Fibroblast of villous mesenchyme (primary cell): ENCODE data around the gene BMX. TPM values are rescaled to one million over a fixed set of nuclear protein-coding genes. Genes with fewer than 3 reads are reported as not detected.

Source experiments
- DNase-seq: peaks from one replicate; pipeline ENCODE4 v3.0.0-alpha.2; 2010; ENCODE audit warnings: low read depth
- H3K4me3 ChIP-seq: 2 replicates; pipeline ENCODE4 v1.5.1; 2011; ENCODE audit warnings: low read depth, mild to moderate bottlenecking, low read length
- total RNA-seq: library from RNA; depleted of rRNA; stranded (reverse); fragments of >200 nt; gene quantifications from 2 replicates; pipeline ENCODE4 v1.2.3, GENCODE V29; 2012
- TF ChIP-seq, protein P1 (sequence below): IDR thresholded peaks from 2 replicates; pipeline ENCODE4 v1.5.1; 2012; ENCODE audit warnings: low read depth, mild to moderate bottlenecking, low read length; ENCODE audit not compliant: insufficient read depth

BMX gene
- total RNA-seq, 1 donor = not detected

DNA sequence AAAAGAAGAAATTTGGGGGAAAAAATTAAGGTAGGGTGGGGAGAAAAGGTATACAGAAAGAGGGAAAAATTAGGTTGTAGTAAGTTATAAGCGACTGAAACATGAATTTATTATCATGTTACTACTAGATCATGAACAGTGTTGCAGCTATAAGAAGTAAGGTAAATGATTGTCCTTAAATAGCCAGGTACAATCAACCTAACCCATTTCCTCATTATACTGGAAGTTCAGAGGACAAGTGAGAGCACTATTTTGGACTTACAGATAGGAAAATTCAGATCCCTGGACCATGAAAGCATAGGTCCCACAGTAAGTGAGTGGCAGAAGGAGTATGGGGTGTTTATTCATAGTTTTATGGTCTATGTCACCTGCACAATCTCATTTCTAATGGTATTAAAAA is 31.0 kb upstream of the BMX start:
- H3K4me3 ChIP-seq = no peak overlapping the region
- DNase-seq = no peak
- TF ChIP-seq, protein P1, sequence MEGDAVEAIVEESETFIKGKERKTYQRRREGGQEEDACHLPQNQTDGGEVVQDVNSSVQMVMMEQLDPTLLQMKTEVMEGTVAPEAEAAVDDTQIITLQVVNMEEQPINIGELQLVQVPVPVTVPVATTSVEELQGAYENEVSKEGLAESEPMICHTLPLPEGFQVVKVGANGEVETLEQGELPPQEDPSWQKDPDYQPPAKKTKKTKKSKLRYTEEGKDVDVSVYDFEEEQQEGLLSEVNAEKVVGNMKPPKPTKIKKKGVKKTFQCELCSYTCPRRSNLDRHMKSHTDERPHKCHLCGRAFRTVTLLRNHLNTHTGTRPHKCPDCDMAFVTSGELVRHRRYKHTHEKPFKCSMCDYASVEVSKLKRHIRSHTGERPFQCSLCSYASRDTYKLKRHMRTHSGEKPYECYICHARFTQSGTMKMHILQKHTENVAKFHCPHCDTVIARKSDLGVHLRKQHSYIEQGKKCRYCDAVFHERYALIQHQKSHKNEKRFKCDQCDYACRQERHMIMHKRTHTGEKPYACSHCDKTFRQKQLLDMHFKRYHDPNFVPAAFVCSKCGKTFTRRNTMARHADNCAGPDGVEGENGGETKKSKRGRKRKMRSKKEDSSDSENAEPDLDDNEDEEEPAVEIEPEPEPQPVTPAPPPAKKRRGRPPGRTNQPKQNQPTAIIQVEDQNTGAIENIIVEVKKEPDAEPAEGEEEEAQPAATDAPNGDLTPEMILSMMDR = no peak

DNA sequence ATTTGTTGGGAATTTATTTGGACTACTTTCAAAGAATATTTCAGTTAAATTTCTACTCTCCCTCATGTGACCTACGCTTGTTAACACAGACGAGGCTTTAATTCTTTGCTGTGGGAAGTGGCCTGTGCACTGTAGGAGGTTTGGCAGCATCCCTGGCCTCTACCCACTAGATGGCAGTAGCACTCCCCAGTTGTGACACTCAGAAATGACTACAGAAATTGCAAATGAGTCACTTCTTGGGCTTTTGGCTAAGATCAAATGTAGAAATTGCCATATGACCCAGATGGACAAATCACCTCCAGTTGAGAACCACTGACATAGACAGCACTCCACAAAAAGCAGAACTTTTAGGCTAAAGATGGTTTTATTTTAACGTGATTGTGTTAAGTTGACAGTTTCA is 29.6 kb upstream of the BMX start:
- DNase-seq = peak; percentile 64
- H3K4me3 ChIP-seq = no peak overlapping the region
- TF ChIP-seq, protein P1 = peak; percentile 80

DNA sequence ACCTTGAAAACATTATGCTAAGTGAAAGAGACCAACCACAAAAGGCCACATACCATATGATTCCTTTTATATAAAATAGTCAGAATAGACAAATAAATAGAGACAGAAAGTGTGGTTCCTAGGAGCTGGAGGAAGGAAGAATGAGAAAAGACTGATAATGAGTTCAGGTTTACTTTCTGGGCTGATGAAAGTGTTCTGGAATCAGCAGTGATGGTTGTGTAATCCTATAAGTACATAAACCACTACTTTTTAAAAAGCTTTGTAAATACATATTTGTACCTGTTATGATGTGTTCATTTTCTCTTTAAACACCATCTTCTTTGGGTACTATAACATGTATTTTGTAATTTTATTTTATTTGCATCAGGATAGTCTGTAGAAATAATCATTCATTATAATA is 28.1 kb upstream of the BMX start:
- TF ChIP-seq, protein P1 = no peak
- no peak overlapping the region for H3K4me3 ChIP-seq
- no peak for DNase-seq

DNA sequence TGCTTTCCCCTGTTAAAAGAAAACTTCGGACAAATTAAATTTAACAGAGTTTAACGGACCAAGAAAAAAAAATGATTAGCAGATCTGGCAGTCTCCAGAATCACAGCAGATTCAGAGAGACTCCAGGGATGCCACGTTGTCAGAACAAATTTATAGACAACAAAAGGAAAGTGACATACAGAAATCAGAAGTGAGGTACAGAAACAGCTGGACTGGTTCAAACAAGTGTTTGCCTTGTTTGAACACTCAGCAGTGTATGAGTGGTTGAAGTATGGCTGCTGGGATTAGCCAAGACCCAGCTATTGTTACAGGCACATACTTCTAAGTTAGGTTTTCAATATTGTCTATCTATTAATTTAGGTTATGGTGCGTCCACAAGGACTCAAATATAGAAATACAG is 26.6 kb upstream of the BMX start:
- TF ChIP-seq, protein P1 = no peak
- no peak overlapping the region for H3K4me3 ChIP-seq
- DNase-seq = no peak

DNA sequence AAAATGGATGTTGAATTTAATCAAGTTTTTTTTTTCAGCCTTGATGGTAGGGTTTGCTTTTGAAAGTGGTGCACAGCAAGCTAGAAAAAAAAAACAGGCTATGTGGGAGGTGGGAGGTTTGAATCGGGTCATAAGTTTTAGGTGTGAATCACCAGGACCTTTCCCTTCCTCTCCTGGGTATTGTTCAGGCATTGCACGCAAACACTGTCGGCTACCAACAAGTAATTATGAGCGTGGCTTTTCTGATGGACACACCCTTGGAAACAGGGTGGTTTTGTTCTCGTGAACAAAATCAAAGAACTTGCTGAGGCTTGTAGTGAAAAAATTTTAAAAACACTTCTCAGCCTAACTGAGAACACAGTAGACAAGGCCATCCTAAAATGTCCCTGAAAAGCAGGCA is 25.6 kb upstream of the BMX start:
- no peak for DNase-seq
- TF ChIP-seq, protein P1 = no peak

DNA sequence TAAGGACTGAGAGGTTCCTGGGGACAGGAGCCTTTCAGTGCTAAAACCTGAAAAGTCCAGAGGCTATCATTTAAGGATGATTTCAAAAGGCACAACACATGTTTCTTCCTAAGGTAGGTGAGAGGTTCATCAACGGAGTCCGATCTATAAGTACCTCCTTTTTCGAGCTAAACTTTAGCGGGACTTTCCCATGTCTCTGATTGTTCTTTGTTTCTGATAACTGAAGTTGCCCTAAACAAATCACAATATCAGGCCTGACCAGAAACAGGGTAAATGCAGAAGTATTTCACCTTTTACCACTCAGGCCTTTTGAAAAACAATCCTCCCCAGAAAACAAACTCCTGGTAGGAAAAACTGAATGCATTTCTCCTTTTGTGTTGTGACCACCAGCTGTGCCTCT is 25.1 kb upstream of the BMX start:
- TF ChIP-seq, protein P1 = no peak
- no peak for DNase-seq
- H3K4me3 ChIP-seq = no peak overlapping the region

More for the DNA sequence above, 25.6 kb upstream of the BMX start:
- no peak overlapping the region for H3K4me3 ChIP-seq

DNA sequence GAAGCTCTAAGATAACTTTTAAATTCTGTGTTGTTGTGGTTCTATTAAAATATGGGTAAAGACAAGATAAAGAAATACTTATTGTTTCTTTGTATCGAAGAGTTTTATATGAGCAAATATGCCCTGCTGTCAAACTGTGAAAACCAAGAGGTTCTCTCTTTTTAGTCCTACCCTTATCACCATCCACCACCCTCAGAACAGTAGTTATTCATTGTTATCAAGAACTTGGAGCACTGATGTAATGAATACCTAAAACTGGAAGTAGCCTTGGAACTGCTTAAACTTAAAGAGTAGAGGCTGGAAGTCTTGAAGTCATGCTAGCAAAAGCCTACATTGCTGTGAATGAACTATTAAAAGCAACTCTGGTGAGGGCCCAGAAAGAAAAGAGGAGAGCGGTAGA is 16.7 kb upstream of the BMX start:
- DNase-seq = no peak
- TF ChIP-seq, protein P1 = no peak
- H3K4me3 ChIP-seq = no peak overlapping the region
